ENCODE measurements around the gene ZC3H12D.

ZC3H12D gene

DNA sequence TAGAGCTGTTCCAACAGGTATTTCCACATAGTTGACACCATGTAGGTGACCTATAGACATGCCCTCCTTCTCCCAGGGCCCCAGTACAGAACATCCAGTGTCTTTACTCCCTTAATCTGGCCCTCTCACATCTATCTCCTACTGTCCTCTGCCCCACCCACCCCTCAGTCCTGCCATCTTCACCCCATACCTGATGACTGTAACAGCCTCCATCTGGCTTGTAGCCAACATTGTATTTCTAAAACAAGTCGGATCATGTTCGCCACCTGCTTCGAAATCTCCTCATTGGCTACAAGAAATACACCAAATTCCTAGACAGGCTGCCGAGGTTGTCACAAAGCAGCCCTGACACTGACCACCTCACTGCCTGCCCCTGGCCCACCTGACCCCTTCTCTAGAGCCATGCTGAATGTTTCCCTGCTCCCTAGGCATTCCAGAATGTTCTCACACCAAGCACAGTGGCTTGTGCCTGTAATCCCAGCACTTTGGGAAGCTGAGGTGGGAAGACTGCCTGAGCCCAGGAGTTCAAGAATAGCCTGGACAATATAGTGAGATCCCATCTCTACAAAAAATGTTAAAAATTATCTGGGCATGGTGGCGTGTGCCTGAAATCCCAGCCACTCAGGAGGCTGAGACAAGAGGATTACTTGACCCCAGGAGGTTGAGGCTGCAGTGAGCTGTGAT, 6.0 kb downstream of the ZC3H12D start:
- Histone ChIP-seq H3K4me2 (ENCODE audit: low read length) (no peak overlapping the region), H3K9me3 (ENCODE audit: control insufficient read depth, low read length) (no peaks in the 10 kb centered on the region), H3K79me2 (no peaks in the 10 kb centered on the region), H3K36me3 (ENCODE audit: control insufficient read depth, insufficient read depth, low read length) (no peaks in the 10 kb centered on the region), H3K9ac (no peak overlapping the region), H3K4me1 (no peaks in the 10 kb centered on the region), H2AFZ (no peak overlapping the region), H3K27me3 (ENCODE audit: control insufficient read depth, insufficient read depth, low read length) (no peaks in the 10 kb centered on the region), H3K27ac (no peak overlapping the region), H3K4me3 (ENCODE audit: low read depth, low read length) (no peak overlapping the region)
- TF ChIP-seq, protein P1, sequence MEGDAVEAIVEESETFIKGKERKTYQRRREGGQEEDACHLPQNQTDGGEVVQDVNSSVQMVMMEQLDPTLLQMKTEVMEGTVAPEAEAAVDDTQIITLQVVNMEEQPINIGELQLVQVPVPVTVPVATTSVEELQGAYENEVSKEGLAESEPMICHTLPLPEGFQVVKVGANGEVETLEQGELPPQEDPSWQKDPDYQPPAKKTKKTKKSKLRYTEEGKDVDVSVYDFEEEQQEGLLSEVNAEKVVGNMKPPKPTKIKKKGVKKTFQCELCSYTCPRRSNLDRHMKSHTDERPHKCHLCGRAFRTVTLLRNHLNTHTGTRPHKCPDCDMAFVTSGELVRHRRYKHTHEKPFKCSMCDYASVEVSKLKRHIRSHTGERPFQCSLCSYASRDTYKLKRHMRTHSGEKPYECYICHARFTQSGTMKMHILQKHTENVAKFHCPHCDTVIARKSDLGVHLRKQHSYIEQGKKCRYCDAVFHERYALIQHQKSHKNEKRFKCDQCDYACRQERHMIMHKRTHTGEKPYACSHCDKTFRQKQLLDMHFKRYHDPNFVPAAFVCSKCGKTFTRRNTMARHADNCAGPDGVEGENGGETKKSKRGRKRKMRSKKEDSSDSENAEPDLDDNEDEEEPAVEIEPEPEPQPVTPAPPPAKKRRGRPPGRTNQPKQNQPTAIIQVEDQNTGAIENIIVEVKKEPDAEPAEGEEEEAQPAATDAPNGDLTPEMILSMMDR (IDR thresholded peaks at IDR 0.05): no peak

DNA sequence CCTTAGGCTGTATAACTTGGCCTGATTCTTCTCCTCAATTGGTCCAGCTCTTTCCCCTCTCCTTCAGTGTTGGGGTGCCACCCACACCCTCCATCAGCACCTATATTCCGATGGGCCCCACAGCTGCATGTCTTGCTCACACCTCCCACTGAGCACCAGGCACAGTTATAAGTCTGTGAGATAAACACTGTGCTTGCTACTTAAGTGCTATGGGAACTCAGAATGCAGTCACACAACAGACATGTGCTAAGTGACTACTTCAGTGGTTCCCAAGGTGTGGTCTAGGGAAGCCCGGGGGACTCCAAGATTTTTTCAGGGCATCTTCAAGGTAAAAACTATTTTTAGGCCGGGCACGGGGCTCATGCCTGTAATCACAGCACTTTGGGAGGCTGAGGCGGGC, 7.3 kb downstream of the ZC3H12D start:
- TF ChIP-seq, protein P1 (IDR thresholded peaks at IDR 0.05): no peak
- Histone ChIP-seq H3K4me1 (no peaks in the 10 kb centered on the region), H3K27ac (no peak overlapping the region), H3K9me3 (ENCODE audit: control insufficient read depth, low read length) (no peaks in the 10 kb centered on the region), H3K4me2 (ENCODE audit: low read length) (no peak overlapping the region), H2AFZ (no peak overlapping the region), H3K27me3 (ENCODE audit: control insufficient read depth, insufficient read depth, low read length) (no peaks in the 10 kb centered on the region), H3K79me2 (no peaks in the 10 kb centered on the region), H3K36me3 (ENCODE audit: control insufficient read depth, insufficient read depth, low read length) (no peaks in the 10 kb centered on the region), H3K4me3 (ENCODE audit: low read depth, low read length) (no peak overlapping the region), H3K9ac (no peak overlapping the region)

DNA sequence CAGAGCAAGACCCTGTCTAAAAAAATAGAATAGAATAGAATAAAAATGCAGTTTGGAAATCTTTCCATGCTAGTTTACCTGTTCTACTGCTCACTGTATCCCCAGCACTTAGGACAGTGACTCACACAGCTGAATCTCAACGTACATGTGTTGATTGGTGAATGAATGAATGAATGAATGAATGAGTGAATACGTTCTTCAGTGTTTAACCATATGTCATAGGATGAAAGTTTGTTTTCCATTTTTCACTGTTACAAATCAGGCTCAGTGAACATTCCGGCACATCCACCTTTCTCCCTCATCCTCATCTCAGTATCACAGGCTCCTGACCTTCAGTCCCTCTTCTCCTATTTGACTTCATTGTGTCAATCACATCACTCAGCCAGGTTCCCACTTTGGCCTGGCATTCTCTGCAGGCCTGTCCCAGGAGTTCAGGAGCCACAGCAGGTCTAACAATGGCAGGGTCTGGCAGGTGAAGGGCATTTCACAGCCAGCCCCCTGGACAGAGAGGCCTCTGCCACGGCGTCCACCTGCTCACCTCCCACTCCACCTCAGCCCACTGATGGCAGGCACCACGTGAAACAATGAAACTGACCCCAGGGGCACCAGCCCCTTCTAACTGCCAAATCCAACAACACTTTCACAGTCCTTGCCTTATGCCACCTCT, 7.9 kb downstream of the ZC3H12D start:
- Histone ChIP-seq H3K4me2 (ENCODE audit: low read length) (no peak overlapping the region), H3K79me2 (no peaks in the 10 kb centered on the region), H3K9me3 (ENCODE audit: control insufficient read depth, low read length) (no peaks in the 10 kb centered on the region), H3K4me1 (no peaks in the 10 kb centered on the region), H3K36me3 (ENCODE audit: control insufficient read depth, insufficient read depth, low read length) (no peaks in the 10 kb centered on the region), H3K27me3 (ENCODE audit: control insufficient read depth, insufficient read depth, low read length) (no peaks in the 10 kb centered on the region), H3K9ac (no peak overlapping the region), H3K27ac (no peak overlapping the region), H3K4me3 (ENCODE audit: low read depth, low read length) (no peak overlapping the region), H2AFZ (no peak overlapping the region)
- TF ChIP-seq, protein P1 (IDR thresholded peaks at IDR 0.05): no peak

DNA sequence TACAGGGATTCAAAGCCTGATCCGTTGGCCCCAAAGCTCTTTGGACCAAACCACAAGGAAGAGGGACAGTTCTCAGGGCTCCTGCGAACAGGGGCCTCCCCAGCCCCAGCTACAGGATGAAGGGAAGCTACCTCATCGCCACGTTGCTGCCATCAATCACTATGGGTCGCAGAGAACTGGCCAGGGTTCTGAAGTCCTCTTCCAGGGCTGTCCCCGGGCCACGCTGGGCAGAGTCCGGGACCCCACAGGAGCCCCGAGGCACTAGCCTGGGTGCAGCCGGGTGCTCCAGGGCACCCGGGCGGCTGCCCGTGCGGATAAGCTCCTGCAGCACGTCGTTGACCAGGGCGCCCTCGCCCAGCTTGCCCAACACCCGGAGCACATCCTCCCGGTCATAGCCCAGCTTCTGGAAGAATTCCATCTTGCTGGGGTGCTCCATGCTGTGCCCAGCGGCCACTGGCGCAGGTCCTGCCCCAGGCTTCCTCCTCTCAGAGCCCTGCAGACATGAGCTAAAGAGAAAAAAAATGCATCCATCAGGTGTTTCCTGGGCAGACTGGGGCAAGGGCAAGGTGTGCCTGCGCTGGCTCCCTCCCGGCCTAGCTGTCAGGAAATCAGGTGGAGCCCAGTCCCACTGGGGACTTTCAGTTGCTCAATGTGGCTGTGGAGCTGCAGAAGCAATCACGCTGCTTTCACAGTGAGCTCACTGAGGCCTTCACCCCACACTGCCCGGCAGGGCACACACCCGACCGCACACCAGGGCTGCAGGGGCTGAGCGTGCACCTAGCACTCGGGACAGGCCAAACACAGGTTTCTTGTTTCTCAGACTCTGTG, 10.5 kb downstream of the ZC3H12D start:
- Histone ChIP-seq H2AFZ (no peak overlapping the region), H3K9ac (no peak overlapping the region), H3K27ac (no peak overlapping the region), H3K4me2 (ENCODE audit: low read length) (no peak overlapping the region), H3K4me3 (ENCODE audit: low read depth, low read length) (no peak overlapping the region), H3K9me3 (ENCODE audit: control insufficient read depth, low read length) (no peaks in the 10 kb centered on the region), H3K36me3 (ENCODE audit: control insufficient read depth, insufficient read depth, low read length) (no peaks in the 10 kb centered on the region), H3K27me3 (ENCODE audit: control insufficient read depth, insufficient read depth, low read length) (no peaks in the 10 kb centered on the region), H3K79me2 (no peaks in the 10 kb centered on the region), H3K4me1 (no peaks in the 10 kb centered on the region)
- TF ChIP-seq, protein P1 (IDR thresholded peaks at IDR 0.05): no peak

Measured in parathyroid adenoma (tissue), 2 donors.